ENCODE measurements around the gene C12orf42. TPM values are rescaled to one million over a fixed set of nuclear protein-coding genes. Genes with fewer than 3 reads are reported as not detected.
A peak's percentile ranks its signal among the peaks of the same experiment; 100 is the strongest.

Gene C12orf42
- total RNA-seq, 1 donor: not detected

DNA sequence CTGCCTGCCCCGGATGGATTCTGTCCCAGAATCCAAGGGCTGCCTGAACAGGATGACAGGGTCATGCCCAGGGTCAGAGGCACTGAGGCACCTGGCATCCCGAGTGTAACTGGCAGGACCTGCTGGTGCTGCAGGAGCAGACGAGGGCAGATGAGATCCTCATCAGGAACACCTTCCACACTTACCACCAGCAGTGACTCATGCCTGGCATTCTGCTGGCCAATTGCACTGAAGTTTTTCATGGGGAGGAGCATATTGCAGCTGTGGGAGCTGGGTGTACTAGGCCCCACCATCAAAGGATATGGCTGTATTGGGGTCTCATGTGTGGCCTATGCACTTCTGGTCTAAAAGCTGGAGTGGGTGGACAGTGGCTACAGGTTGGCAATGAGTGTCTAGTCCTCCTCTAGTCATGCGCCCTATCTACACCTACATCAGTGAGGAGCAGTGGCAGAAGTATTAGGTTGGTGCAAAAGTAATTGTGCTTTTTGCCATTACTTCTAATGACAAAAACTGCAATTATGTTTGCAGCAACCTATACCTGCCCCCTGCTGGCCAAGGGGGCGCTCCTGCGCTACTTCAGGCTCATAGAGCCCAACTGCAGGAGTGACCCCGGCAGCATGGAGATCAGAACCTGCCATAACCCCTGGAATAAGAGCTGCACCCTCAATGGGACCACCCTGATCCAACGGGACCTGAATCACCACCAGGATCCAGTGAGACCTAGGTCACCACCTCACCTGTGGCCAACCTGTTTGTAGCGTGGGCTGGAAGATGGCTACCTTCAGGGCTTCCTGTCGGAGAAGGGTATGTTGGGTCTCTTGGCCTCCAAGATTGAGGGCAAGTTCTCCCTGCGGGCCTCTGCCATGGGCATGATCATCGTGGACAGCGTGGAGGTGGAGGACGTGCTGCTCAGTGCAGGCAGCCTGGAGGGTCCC lies 8.0 kb upstream of the C12orf42 start:
- H2AFZ ChIP-seq (ENCODE audit: low read length): no peak overlapping the region
- TF ChIP-seq, protein P1, sequence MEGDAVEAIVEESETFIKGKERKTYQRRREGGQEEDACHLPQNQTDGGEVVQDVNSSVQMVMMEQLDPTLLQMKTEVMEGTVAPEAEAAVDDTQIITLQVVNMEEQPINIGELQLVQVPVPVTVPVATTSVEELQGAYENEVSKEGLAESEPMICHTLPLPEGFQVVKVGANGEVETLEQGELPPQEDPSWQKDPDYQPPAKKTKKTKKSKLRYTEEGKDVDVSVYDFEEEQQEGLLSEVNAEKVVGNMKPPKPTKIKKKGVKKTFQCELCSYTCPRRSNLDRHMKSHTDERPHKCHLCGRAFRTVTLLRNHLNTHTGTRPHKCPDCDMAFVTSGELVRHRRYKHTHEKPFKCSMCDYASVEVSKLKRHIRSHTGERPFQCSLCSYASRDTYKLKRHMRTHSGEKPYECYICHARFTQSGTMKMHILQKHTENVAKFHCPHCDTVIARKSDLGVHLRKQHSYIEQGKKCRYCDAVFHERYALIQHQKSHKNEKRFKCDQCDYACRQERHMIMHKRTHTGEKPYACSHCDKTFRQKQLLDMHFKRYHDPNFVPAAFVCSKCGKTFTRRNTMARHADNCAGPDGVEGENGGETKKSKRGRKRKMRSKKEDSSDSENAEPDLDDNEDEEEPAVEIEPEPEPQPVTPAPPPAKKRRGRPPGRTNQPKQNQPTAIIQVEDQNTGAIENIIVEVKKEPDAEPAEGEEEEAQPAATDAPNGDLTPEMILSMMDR (IDR thresholded peaks at IDR 0.05; ENCODE audit: extremely low read depth, low read depth, low read length): peak; percentile 22
- H3K27me3 ChIP-seq (ENCODE audit: insufficient read depth, low read length): no peaks in the 10 kb centered on the region
- no peak for DNase-seq (ENCODE audit: insufficient read length, low spot score, missing footprints)
- H3K36me3 ChIP-seq (ENCODE audit: insufficient read depth, low read length): no peaks in the 10 kb centered on the region
- H3K4me1 ChIP-seq (ENCODE audit: insufficient read depth, low read length): no peaks in the 10 kb centered on the region
- H3K27ac ChIP-seq (ENCODE audit: low read depth, low read length): no peak overlapping the region
- H3K79me2 ChIP-seq (ENCODE audit: insufficient read depth, low read length): no peaks in the 10 kb centered on the region
- H3K4me2 ChIP-seq (ENCODE audit: insufficient read depth, low read length): no peak overlapping the region
- no peaks in the 10 kb centered on the region for H3K9me3 ChIP-seq (ENCODE audit: low read depth, low read length)
- H4K20me1 ChIP-seq (ENCODE audit: insufficient read depth, low read length): no peaks in the 10 kb centered on the region
- H3K4me3 ChIP-seq (ENCODE audit: insufficient read depth, low read length): no peak overlapping the region

DNA sequence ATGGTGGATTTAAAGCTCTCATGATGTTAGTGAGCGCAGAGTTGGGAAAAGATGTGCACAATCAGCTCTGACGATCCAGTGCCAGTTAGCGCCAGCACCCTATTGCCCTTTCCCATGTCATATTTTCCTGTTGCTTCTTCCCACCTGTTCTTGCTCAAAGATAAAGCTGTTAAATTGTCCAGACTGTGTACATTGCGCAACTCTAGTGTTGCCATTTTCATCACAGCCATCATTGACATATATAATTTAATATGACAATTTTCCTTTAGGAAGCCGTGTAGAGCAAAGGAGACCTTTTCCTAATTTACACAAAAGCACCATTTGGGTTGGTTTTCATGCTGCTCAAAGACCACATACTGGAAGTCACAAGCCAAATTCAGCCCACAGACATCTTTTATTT lies 5.7 kb upstream of the C12orf42 start:
- Histone ChIP-seq H4K20me1 (ENCODE audit: insufficient read depth, low read length) (no peaks in the 10 kb centered on the region), H3K27me3 (ENCODE audit: insufficient read depth, low read length) (no peaks in the 10 kb centered on the region), H3K27ac (ENCODE audit: low read depth, low read length) (no peak overlapping the region), H3K4me2 (ENCODE audit: insufficient read depth, low read length) (no peak overlapping the region), H3K79me2 (ENCODE audit: insufficient read depth, low read length) (no peaks in the 10 kb centered on the region), H3K4me1 (ENCODE audit: insufficient read depth, low read length) (no peaks in the 10 kb centered on the region), H3K9me3 (ENCODE audit: low read depth, low read length) (no peaks in the 10 kb centered on the region), H3K36me3 (ENCODE audit: insufficient read depth, low read length) (no peaks in the 10 kb centered on the region), H3K4me3 (ENCODE audit: insufficient read depth, low read length) (no peak overlapping the region), H2AFZ (ENCODE audit: low read length) (no peak overlapping the region)
- DNase-seq (ENCODE audit: insufficient read length, low spot score, missing footprints): no peak
- TF ChIP-seq, protein P1 (IDR thresholded peaks at IDR 0.05; ENCODE audit: extremely low read depth, low read depth, low read length): no peak

DNA sequence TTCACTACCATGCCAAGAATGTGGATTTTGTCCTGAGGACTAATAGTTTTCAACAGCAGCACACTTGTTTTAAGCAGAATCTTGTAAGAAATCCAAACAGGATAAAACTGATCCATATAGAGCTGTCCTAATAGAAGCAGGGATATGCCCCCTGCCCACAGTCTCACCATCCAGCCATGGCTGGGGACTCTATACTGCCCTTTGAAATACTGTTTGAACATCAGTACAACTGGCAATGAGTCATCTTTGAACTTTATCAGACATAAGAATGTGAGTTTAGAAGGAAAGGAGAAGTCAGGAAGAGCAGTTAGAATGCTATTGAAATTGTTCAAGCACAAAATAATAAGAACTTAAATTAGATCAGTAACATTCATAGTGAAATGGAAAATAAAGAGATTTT lies 3.8 kb upstream of the C12orf42 start:
- DNase-seq (ENCODE audit: insufficient read length, low spot score, missing footprints): no peak
- Histone ChIP-seq H2AFZ (ENCODE audit: low read length) (no peak overlapping the region), H3K27me3 (ENCODE audit: insufficient read depth, low read length) (peaks cover 14% of the 10 kb centered on the region), H3K4me2 (ENCODE audit: insufficient read depth, low read length) (no peak overlapping the region), H3K4me1 (ENCODE audit: insufficient read depth, low read length) (peaks cover 7% of the 10 kb centered on the region), H3K27ac (ENCODE audit: low read depth, low read length) (no peak overlapping the region), H3K4me3 (ENCODE audit: insufficient read depth, low read length) (no peak overlapping the region), H4K20me1 (ENCODE audit: insufficient read depth, low read length) (no peaks in the 10 kb centered on the region), H3K36me3 (ENCODE audit: insufficient read depth, low read length) (no peaks in the 10 kb centered on the region), H3K9me3 (ENCODE audit: low read depth, low read length) (no peaks in the 10 kb centered on the region), H3K79me2 (ENCODE audit: insufficient read depth, low read length) (no peaks in the 10 kb centered on the region)
- TF ChIP-seq, protein P1 (IDR thresholded peaks at IDR 0.05; ENCODE audit: extremely low read depth, low read depth, low read length): no peak

DNA sequence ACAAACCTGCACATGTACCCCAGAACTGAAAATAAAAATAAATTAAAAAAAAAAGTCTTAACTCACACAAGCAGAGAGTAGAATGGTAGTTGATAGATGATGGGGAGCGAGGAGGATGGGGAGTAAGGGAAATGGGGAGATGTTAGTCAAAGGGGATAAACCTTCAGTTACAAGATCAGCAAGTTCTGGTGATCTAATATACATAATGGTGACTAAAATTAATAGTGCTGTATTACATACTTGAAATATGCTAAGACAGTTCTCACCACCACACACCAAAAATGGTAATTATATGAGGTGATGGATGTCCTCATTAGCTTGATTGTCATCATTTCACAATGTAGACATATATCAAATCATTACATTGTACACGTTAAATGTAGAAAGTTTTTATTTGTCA lies 3.2 kb upstream of the C12orf42 start:
- no peak for DNase-seq (ENCODE audit: insufficient read length, low spot score, missing footprints)
- Histone ChIP-seq H2AFZ (ENCODE audit: low read length) (no peak overlapping the region), H3K27me3 (ENCODE audit: insufficient read depth, low read length) (peaks cover 18% of the 10 kb centered on the region), H3K4me2 (ENCODE audit: insufficient read depth, low read length) (no peak overlapping the region), H3K79me2 (ENCODE audit: insufficient read depth, low read length) (no peaks in the 10 kb centered on the region), H3K9me3 (ENCODE audit: low read depth, low read length) (no peaks in the 10 kb centered on the region), H3K4me1 (ENCODE audit: insufficient read depth, low read length) (peaks cover 7% of the 10 kb centered on the region), H3K27ac (ENCODE audit: low read depth, low read length) (no peak overlapping the region), H3K36me3 (ENCODE audit: insufficient read depth, low read length) (no peaks in the 10 kb centered on the region), H3K4me3 (ENCODE audit: insufficient read depth, low read length) (no peak overlapping the region), H4K20me1 (ENCODE audit: insufficient read depth, low read length) (no peaks in the 10 kb centered on the region)
- TF ChIP-seq, protein P1 (IDR thresholded peaks at IDR 0.05; ENCODE audit: extremely low read depth, low read depth, low read length): no peak
